Iris pigment epithelial cell (primary cell): ENCODE results near the gene COL8A1.

Source experiments
- DNase-seq: peaks from one replicate; pipeline ENCODE4 v3.0.0-alpha.2; 2011; ENCODE audit warnings: low read depth

COL8A1 gene

DNA sequence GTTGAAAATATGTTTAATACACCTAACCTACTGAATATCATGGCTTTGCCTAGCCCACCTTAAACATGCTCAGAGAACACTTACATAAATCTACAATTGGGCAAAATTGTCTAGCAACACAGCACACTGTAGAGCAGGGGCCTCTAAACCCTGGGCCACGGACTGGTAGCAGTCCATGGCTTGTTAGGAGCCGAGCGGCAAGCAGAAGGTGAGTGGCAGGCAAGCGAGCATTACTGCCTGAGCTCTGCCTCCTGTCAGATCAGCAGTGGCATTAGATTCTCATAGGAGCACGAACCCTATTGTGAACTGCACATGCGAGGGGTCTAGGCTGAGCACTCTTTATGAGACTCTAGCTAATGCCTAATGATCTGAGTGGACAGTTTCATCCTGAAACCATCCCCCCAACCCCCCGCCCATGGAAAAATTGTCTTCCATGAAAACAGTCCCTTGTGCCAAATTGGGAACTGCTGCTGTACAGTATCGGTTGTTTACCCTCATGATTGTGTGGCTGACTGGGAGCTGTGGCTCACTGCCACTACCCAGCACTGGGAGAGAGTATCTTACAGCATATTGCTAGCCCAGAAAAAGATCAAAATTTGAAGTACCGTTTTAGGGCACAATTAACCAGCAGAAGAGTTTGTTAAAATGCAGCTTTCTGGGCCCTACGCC lies 205.3 kb downstream of the COL8A1 start:
- no peak for DNase-seq

DNA sequence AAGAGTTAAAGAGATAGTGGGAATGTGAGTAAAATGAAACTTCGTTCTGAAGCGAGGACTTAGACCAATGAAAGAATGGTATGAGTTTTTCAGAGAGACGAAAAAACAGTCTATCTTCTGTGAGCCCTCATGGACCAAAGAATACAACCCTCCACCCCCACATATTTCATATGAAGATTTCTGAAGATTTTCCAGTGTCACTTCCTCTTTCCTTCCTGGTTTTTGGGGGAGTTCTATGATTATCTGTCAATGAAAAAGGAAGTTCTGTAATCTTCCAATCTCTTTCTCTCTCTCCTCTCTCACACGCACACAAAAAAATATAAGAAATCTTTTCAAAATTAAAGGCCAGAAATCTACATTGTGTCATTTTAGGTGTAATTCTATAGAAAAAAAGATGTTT lies 206.9 kb downstream of the COL8A1 start:
- DNase-seq = no peak

DNA sequence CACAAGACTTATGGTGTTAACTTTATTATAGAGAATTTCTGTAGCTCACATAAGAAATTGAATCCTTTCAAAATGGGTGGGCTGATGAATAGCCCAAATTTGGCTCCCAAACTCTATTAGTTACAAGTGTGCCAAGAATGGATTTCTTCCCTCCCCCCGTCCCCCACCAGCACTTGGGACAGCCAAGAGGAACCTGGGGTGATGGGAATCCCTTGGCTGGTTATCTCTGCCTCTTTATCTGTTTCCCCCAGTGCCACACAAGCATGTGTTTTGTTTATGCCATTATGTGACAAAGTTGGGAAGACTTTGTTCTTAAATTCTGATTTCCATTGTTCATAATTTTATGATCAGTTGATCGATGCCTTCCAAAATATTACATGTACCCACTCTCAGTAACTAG lies 207.6 kb downstream of the COL8A1 start:
- no peak for DNase-seq

DNA sequence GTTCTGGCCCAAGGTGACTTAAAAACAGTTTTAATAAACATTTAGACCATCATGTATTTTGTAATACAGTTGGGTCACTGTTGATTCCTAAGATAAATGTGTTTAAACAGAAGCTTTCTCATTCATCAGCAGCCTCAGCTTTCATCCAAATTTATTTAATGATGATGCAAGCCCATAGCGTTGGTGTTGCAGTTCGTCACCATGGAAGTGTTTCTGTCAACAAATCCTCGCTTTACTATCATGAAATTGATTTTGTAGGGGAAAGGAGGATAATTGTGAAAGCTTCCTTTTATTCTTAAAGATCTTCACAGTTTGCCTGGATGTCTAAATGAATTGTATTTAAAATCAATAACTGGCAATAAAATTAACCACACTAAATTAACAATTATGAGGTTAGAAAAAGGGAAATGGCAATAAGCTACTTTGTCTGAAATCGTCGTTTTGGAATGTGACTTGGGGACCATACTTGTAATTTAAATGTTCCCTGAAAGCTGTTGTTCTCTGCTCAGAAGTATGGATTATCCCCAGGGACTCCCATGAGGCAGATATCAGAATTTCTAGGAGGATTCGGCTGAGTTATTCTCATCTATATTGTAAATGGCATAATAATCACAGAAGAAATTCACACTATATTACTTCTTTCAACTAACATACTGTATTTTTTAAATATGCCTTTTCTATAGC lies 208.2 kb downstream of the COL8A1 start:
- peak; percentile 86 for DNase-seq

DNA sequence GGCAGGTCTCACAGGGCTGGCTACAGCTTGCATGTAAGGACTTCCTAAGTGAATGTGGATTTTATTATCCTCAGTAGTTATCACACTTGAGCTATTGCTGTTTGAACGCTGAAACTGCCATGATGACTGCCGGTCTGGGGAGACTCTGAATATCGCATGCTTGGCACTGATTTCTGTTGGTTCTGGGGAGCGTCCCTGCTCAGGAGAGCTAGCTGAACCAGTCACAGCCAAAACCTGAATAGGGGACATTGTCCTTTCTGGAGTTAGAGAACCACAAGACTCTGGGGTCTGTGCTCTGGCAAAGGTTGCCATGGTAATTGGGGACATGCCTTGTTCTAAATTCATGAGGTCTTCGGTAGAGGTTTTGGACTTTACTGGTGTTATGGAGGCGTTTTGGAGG lies 210.0 kb downstream of the COL8A1 start:
- DNase-seq = no peak
